HEK293 (cell line): ENCODE data around the gene DPEP2.
"Not testable (repeated sequence)": the region's sequence is repeated elsewhere in the genome, so short reads cannot be mapped to it uniquely, and the experiment has no call there.

ENCODE experiments used
- CTCF ChIA-PET: fragments of 350-600 bp; formaldehyde crosslinking; extraction: SDS; loops from one replicate; lab custom pipeline; 2021; ENCODE audit warnings: antibody characterized with exemption; lab: Yijun Ruan, JAX
- POLR2A ChIA-PET: fragments of 300-600 bp; formaldehyde crosslinking; extraction: SDS; loops from one replicate; lab custom pipeline; 2020; ENCODE audit warnings: antibody characterized with exemption, inconsistent platforms; lab: Yijun Ruan, JAX
- H3K27ac ChIP-seq: fragments of 200-500 bp; sonication (Bioruptor generic); 2 replicates; pipeline ENCODE4 v1.5.1; 2014; ENCODE audit warnings: low read depth, low read length, control low read depth, inconsistent platforms; ENCODE audit errors: extremely low read depth
- H3K36me3 ChIP-seq, 2 experiments: fragments of 200-500 bp in 1 of 2; sonication (Bioruptor generic) in 1 of 2; 1 replicate in 1 of 2; 2 replicates in 1 of 2; pipeline ENCODE4 v1.5.1; 2014 to 2017; ENCODE audit warnings: inconsistent platforms in 2 of 2, low read length in 2 of 2; ENCODE audit not compliant: control insufficient read depth in 2 of 2, insufficient read depth in 1 of 2
- H3K4me1 ChIP-seq: fragments of 200-500 bp; sonication (Bioruptor generic); 2 replicates; pipeline ENCODE4 v1.5.1; 2014; ENCODE audit warnings: mild to moderate bottlenecking, low read length, inconsistent platforms; ENCODE audit not compliant: control insufficient read depth, insufficient read depth
- H3K4me3 ChIP-seq: 2 replicates; pipeline ENCODE4 v1.5.1; 2011; ENCODE audit warnings: low read depth, mild to moderate bottlenecking, control low read depth, low read length, moderate library complexity
- H3K9me3 ChIP-seq: fragments of 200-500 bp; sonication (Bioruptor generic); 2 replicates; pipeline ENCODE4 v1.5.1; 2014; ENCODE audit warnings: low read depth, low read length, inconsistent platforms; ENCODE audit not compliant: control insufficient read depth, insufficient read depth
- EGR2 ChIP-seq: fragments of 450-650 bp; formaldehyde crosslinking; IDR thresholded peaks from 2 replicates; pipeline ENCODE4 v1.5.1; 2016; ENCODE audit warnings: low read depth, missing biosample characterization, missing genetic modification characterization
- HOXA7 ChIP-seq: sonication (generic); formaldehyde crosslinking; IDR thresholded peaks from 2 replicates; pipeline ENCODE4 v1.8.1; 2022; ENCODE audit warnings: missing genetic modification reagents, borderline replicate concordance
- PRDM6 ChIP-seq: fragments of 450-650 bp; formaldehyde crosslinking; IDR thresholded peaks from 2 replicates; pipeline ENCODE4 v1.5.1; 2017; ENCODE audit warnings: missing biosample characterization, missing genetic modification characterization
- ZBTB48 ChIP-seq: fragments of 450-650 bp; formaldehyde crosslinking; IDR thresholded peaks from 2 replicates; pipeline ENCODE4 v1.5.1; 2016; ENCODE audit warnings: missing biosample characterization, missing genetic modification characterization
- ZFHX2 ChIP-seq: fragments of 450-650 bp; formaldehyde crosslinking; conservative IDR thresholded peaks from 2 replicates; pipeline ENCODE4 v1.5.1; 2016; ENCODE audit warnings: missing biosample characterization, missing genetic modification characterization
- ZNF112 ChIP-seq: fragments of 450-650 bp; formaldehyde crosslinking; IDR thresholded peaks from 2 replicates; pipeline ENCODE4 v1.5.0; 2017; ENCODE audit warnings: missing biosample characterization, missing genetic modification characterization
- ZNF133 ChIP-seq: fragments of 450-650 bp; formaldehyde crosslinking; IDR thresholded peaks from 2 replicates; pipeline ENCODE4 v1.5.1; 2016; ENCODE audit warnings: missing biosample characterization, missing genetic modification characterization
- ZNF202 ChIP-seq: fragments of 450-650 bp; formaldehyde crosslinking; IDR thresholded peaks from 2 replicates; pipeline ENCODE4 v1.5.1; 2016; ENCODE audit warnings: missing biosample characterization, missing genetic modification characterization, borderline replicate concordance
- ZNF341 ChIP-seq: fragments of 450-650 bp; formaldehyde crosslinking; IDR thresholded peaks from 2 replicates; pipeline ENCODE4; 2016; ENCODE audit warnings: low read depth, missing biosample characterization, missing genetic modification characterization
- ZNF404 ChIP-seq: fragments of 450-650 bp; formaldehyde crosslinking; IDR thresholded peaks from 2 replicates; pipeline ENCODE4 v1.5.1; 2017; ENCODE audit warnings: missing biosample characterization, missing genetic modification characterization
- ZNF555 ChIP-seq: fragments of 450-650 bp; formaldehyde crosslinking; conservative IDR thresholded peaks from 2 replicates; pipeline ENCODE4 v1.5.1; 2017; ENCODE audit warnings: missing biosample characterization, mild to moderate bottlenecking, missing genetic modification characterization, inconsistent platforms
- ZNF560 ChIP-seq: fragments of 450-650 bp; formaldehyde crosslinking; IDR thresholded peaks from 2 replicates; pipeline ENCODE4 v1.5.1; 2017; ENCODE audit warnings: missing biosample characterization, missing genetic modification characterization, borderline replicate concordance
- ZNF664 ChIP-seq: fragments of 450-650 bp; formaldehyde crosslinking; IDR thresholded peaks from 2 replicates; pipeline ENCODE4 v1.5.1; 2016; ENCODE audit warnings: missing biosample characterization, missing genetic modification characterization
- ZNF707 ChIP-seq: fragments of 450-650 bp; formaldehyde crosslinking; IDR thresholded peaks from 2 replicates; pipeline ENCODE4 v1.5.1; 2016; ENCODE audit warnings: missing biosample characterization, missing genetic modification characterization
- TF ChIP-seq, protein P1 (sequence below): fragments of 450-650 bp; formaldehyde crosslinking; IDR thresholded peaks from 2 replicates; pipeline ENCODE4 v1.5.1; 2016; ENCODE audit warnings: missing biosample characterization, missing genetic modification characterization
- TF ChIP-seq, protein P2 (sequence below): fragments of 450-650 bp; formaldehyde crosslinking; IDR thresholded peaks from 2 replicates; pipeline ENCODE4 v1.5.1; 2017; ENCODE audit warnings: missing biosample characterization, missing genetic modification characterization
- TF ChIP-seq, protein P3 (sequence below): fragments of 450-650 bp; formaldehyde crosslinking; IDR thresholded peaks from 2 replicates; pipeline ENCODE4 v1.5.1; 2016; ENCODE audit warnings: missing biosample characterization, missing genetic modification characterization, low read depth
- TF ChIP-seq, protein P4 (sequence below): fragments of 450-650 bp; formaldehyde crosslinking; IDR thresholded peaks from 2 replicates; pipeline ENCODE4 v1.5.1; 2017; ENCODE audit warnings: missing biosample characterization, mild to moderate bottlenecking, missing genetic modification characterization, moderate library complexity

Gene DPEP2

DNA sequence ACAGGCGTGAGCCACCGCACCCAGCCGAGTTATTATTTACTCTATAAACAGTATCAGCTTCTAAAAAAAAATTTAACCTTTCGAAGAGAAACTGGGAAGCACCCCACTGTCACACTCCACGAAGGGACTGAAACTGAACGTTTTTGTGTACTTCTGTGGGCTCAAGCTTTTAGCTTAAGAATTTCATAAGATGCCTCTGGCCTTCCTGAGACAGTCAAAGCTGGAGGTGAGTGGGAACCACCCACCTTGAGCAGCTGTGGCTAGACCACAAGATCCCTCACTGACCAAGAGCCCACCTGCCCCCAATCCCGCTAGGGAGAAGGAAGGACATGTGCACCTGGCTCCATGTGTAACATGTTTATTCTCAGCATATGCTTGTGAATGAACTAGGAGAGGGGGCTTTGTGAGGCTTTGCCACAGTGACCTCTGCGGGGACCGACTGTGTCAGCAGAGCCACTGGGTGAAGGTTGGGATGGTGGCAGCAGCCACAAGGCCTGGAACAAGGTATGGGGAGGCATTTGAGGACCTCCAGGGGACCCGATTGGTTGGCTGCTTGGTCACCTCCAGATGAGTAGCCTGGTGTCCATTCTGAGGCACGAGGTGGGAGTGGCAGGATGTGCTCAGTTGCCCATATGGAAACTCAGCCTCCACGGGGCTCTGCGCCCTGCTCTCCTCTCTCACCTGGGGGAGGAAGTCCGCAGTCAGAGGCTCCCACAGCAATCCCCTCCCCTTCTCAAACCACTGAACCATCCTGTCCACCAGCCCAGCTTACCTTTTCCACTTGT, 23.8 kb downstream of the DPEP2 start:
- H3K4me3 ChIP-seq, result no peak overlapping the region
- no peaks in the 10 kb centered on the region for H3K9me3 ChIP-seq
- ChIA-PET CTCF (interaction anchor here (0.7 kb wide), 1 partner anchor 89 kb away, joined by 4 read pairs; no protein-coding TSS in a partner anchor), POLR2A (no interaction called here)
- no peaks in the 10 kb centered on the region for H3K36me3 ChIP-seq
- H3K27ac ChIP-seq, result no peak overlapping the region
- no peaks in the 10 kb centered on the region for H3K4me1 ChIP-seq
- TF ChIP-seq, protein P1, sequence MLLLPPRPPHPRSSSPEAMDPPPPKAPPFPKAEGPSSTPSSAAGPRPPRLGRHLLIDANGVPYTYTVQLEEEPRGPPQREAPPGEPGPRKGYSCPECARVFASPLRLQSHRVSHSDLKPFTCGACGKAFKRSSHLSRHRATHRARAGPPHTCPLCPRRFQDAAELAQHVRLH (tag by site-specific recombination), result no peak

DNA sequence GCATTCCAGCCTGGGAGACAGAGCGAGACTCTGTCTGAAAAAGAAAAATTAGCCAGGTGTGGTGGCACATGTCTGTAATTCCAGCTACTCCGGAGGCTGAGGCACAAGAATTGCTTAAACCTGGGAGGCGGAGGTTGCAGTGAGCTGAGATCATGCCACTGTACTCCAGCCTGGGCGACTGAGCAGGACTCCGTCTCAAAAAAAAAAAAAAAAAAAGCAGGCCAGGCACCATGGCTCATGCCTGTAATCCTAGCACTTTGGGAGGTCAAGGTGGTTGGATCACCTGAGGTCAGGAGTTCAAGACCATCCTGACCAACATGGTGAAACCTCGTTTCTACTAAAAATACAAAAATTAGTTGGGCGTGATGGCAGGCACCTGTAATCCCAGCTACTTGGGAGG, 27.0 kb downstream of the DPEP2 start:
- H3K9me3 ChIP-seq, POLR2A ChIA-PET: not testable (repeated sequence)
- CTCF ChIA-PET, result interaction anchor here (0.6 to 0.7 kb wide), 2 partner anchors 22 to 63 kb away, joined by 3 to 5 read pairs; no protein-coding TSS in a partner anchor

DNA sequence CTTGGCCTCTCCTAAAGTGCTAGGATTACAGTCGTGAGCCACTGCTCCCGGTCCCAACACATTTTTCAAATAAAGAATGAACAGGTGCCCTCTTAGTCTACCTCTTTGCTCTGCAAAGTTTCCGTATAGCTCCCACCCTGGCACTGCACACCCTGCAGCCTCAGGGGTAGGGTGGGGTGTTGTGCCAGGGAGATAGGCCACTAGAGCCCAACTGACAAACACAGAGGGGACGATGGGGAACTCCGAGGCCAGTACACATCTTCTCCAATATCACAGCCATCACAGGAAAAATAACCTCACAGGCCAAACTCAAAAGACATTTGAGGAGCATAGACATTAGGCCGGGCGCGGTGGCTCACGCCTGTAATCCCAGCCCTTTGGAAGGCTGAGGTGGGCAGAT, 28.2 kb downstream of the DPEP2 start:
- Histone ChIP-seq H3K27ac (no peak overlapping the region), H3K4me1 (no peaks in the 10 kb centered on the region; the same call in none of the 2 replicates), H3K36me3 (peaks cover 0 to 3% of the 10 kb centered on the region in 2 experiments; a peak in 1 of 3 replicates), H3K9me3 (no peaks in the 10 kb centered on the region), H3K4me3 (no peak overlapping the region)
- TF ChIP-seq ZNF560 (tag by site-specific recombination) (no peak), ZNF555 (tag by site-specific recombination) (no peak), ZNF707 (tag by site-specific recombination) (no peak), ZNF404 (no peak), ZNF112 (tag by site-specific recombination) (no peak)
- TF ChIP-seq, protein P2, sequence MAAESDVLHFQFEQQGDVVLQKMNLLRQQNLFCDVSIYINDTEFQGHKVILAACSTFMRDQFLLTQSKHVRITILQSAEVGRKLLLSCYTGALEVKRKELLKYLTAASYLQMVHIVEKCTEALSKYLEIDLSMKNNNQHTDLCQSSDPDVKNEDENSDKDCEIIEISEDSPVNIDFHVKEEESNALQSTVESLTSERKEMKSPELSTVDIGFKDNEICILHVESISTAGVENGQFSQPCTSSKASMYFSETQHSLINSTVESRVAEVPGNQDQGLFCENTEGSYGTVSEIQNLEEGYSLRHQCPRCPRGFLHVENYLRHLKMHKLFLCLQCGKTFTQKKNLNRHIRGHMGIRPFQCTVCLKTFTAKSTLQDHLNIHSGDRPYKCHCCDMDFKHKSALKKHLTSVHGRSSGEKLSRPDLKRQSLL (tag by site-specific recombination), result no peak
- TF ChIP-seq, protein P3, sequence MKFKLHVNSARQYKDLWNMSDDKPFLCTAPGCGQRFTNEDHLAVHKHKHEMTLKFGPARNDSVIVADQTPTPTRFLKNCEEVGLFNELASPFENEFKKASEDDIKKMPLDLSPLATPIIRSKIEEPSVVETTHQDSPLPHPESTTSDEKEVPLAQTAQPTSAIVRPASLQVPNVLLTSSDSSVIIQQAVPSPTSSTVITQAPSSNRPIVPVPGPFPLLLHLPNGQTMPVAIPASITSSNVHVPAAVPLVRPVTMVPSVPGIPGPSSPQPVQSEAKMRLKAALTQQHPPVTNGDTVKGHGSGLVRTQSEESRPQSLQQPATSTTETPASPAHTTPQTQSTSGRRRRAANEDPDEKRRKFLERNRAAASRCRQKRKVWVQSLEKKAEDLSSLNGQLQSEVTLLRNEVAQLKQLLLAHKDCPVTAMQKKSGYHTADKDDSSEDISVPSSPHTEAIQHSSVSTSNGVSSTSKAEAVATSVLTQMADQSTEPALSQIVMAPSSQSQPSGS (tag by site-specific recombination), result no peak
- CTCF ChIA-PET, result interaction anchor here (0.6 to 1.0 kb wide), 2 partner anchors 70 to 1010 kb away, joined by 3 read pairs; partner anchors contain the start of gene CES3
- POLR2A ChIA-PET, result no interaction called here

More for the DNA sequence above, 27.0 kb downstream of the DPEP2 start:
- H3K4me3 ChIP-seq, H3K36me3 ChIP-seq, H3K27ac ChIP-seq, H3K4me1 ChIP-seq: not testable (repeated sequence)

- no peaks in the 10 kb centered on the region for H3K9me3 ChIP-seq
- no peak overlapping the region for H3K4me3 ChIP-seq
- POLR2A ChIA-PET, result no interaction called here
- CTCF ChIA-PET, result interaction anchor here (0.7 kb wide), 1 partner anchor 294 kb away, joined by 3 read pairs; no protein-coding TSS in a partner anchor
- peak; percentile 28 for TF ChIP-seq ZFHX2 (tag by site-specific recombination)
- no peak for TF ChIP-seq PRDM6 (tag by site-specific recombination)
- no peak for TF ChIP-seq ZNF133 (tag by site-specific recombination)
- TF ChIP-seq ZNF664 (tag by site-specific recombination), result no peak
- TF ChIP-seq HOXA7 (CRISPR knock-in tag), result no peak
- no peak for TF ChIP-seq ZBTB48
- no peak for TF ChIP-seq ZNF341 (tag by site-specific recombination)
- TF ChIP-seq ZNF202 (tag by site-specific recombination), result no peak
- 0 out of 2 replicates have a peak, but pooled peaks have one; percentile 17 for TF ChIP-seq EGR2 (tag by site-specific recombination)
- TF ChIP-seq, protein P4, sequence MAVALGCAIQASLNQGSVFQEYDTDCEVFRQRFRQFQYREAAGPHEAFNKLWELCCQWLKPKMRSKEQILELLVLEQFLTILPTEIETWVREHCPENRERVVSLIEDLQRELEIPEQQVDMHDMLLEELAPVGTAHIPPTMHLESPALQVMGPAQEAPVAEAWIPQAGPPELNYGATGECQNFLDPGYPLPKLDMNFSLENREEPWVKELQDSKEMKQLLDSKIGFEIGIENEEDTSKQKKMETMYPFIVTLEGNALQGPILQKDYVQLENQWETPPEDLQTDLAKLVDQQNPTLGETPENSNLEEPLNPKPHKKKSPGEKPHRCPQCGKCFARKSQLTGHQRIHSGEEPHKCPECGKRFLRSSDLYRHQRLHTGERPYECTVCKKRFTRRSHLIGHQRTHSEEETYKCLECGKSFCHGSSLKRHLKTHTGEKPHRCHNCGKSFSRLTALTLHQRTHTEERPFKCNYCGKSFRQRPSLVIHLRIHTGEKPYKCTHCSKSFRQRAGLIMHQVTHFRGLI (tag by site-specific recombination), result no peak
- H3K4me1 ChIP-seq, result no peaks in the 10 kb centered on the region; the same call in none of the 2 replicates
- H3K36me3 ChIP-seq, result peaks cover 0 to 18% of the 10 kb centered on the region in 2 experiments; a peak in 1 of 3 replicates
- no peak overlapping the region for H3K27ac ChIP-seq
Observed at GRCh38 chr16:67969254-67970039, 29.8 kb downstream of the DPEP2 start.
